ENCODE results near the gene PAX2. TPM values are rescaled to one million over a fixed set of nuclear protein-coding genes. Genes with fewer than 3 reads are reported as not detected.

The PAX2 gene
- total and polyA plus RNA-seq, 3 donors from 2014 or later = 1.1 to 3.7 (median 1.5) TPM

GRCh38 chr10:100774876-100775275 lies 29.5 kb downstream of the PAX2 start:
- intact Hi-C loops (cut with DNase I; ENCODE audit: low total_unique reads) = no loop called here
- no peak overlapping the region for H3K27ac ChIP-seq
- no peaks in the 10 kb centered on the region for H3K4me1 ChIP-seq
- no peak overlapping the region for H3K4me3 ChIP-seq
- H3K36me3 ChIP-seq (ENCODE audit: low read depth, missing control alignments) = no peaks in the 10 kb centered on the region
- WGBS, 2 donors = 80 to 84% methylated on average over 6 of the region's 6 CpGs
- TF ChIP-seq POLR2A (IDR thresholded peaks at IDR 0.05) (no peak), CTCF (IDR thresholded peaks at IDR 0.05) (no peak)
- H3K9me3 ChIP-seq = no peaks in the 10 kb centered on the region
- no peak for DNase-seq
- no peaks in the 10 kb centered on the region for H3K27me3 ChIP-seq

- no peak overlapping the region for H3K27ac ChIP-seq
- no peak for TF ChIP-seq POLR2A (IDR thresholded peaks at IDR 0.05)
- TF ChIP-seq CTCF (IDR thresholded peaks at IDR 0.05) = no peak
- WGBS, 2 donors = 69 to 78% methylated on average over 5 of the region's 5 CpGs
- no peak overlapping the region for H3K4me3 ChIP-seq
- no peaks in the 10 kb centered on the region for H3K27me3 ChIP-seq
- H3K4me1 ChIP-seq = no peaks in the 10 kb centered on the region
- no peaks in the 10 kb centered on the region for H3K36me3 ChIP-seq (ENCODE audit: low read depth, missing control alignments)
- intact Hi-C loops (cut with DNase I; ENCODE audit: low total_unique reads) = no loop called here
- DNase-seq = no peak
- H3K9me3 ChIP-seq = no peaks in the 10 kb centered on the region
These were observed 30.0 kb downstream of the PAX2 start for GRCh38 chr10:100775386-100775785.

- Histone ChIP-seq H3K36me3 (ENCODE audit: low read depth, missing control alignments) (no peaks in the 10 kb centered on the region), H3K27ac (no peak overlapping the region), H3K4me1 (no peaks in the 10 kb centered on the region), H3K27me3 (no peaks in the 10 kb centered on the region), H3K9me3 (no peaks in the 10 kb centered on the region), H3K4me3 (no peak overlapping the region)
- no peak for DNase-seq
- no peak for TF ChIP-seq POLR2A (IDR thresholded peaks at IDR 0.05)
- TF ChIP-seq CTCF (IDR thresholded peaks at IDR 0.05) = no peak
- 48 to 51% methylated on average over 4 of the region's 4 CpGs for WGBS, 2 donors
- intact Hi-C loops (cut with DNase I; ENCODE audit: low total_unique reads) = no loop called here
These were observed 30.5 kb downstream of the PAX2 start for GRCh38 chr10:100775871-100776270.

GRCh38 chr10:100776671-100777070 lies 31.3 kb downstream of the PAX2 start:
- no peaks in the 10 kb centered on the region for H3K4me1 ChIP-seq
- H3K36me3 ChIP-seq (ENCODE audit: low read depth, missing control alignments) = no peaks in the 10 kb centered on the region
- intact Hi-C loops (cut with DNase I; ENCODE audit: low total_unique reads) = no loop called here
- no peak for DNase-seq
- no peaks in the 10 kb centered on the region for H3K9me3 ChIP-seq
- no peak overlapping the region for H3K27ac ChIP-seq
- TF ChIP-seq CTCF (IDR thresholded peaks at IDR 0.05) (no peak), POLR2A (IDR thresholded peaks at IDR 0.05) (no peak)
- no peak overlapping the region for H3K4me3 ChIP-seq
- WGBS, 2 donors = 90% methylated on average over 1 of the region's 1 CpG
- no peaks in the 10 kb centered on the region for H3K27me3 ChIP-seq

- no peaks in the 10 kb centered on the region for H3K9me3 ChIP-seq
- no peaks in the 10 kb centered on the region for H3K4me1 ChIP-seq
- intact Hi-C loops (cut with DNase I; ENCODE audit: low total_unique reads) = no loop called here
- WGBS, 2 donors = 90 to 94% methylated on average over 9 of the region's 9 CpGs
- H3K4me3 ChIP-seq = no peak overlapping the region
- no peak overlapping the region for H3K27ac ChIP-seq
- TF ChIP-seq POLR2A (IDR thresholded peaks at IDR 0.05) (no peak), CTCF (IDR thresholded peaks at IDR 0.05) (no peak)
- H3K27me3 ChIP-seq = no peaks in the 10 kb centered on the region
- no peak for DNase-seq
- no peaks in the 10 kb centered on the region for H3K36me3 ChIP-seq (ENCODE audit: low read depth, missing control alignments)
These were observed 33.9 kb downstream of the PAX2 start for GRCh38 chr10:100779329-100779728.

Data from testis (tissue), 3 donors.